Activated CD4-positive, alpha-beta T cell treated with anti-CD3 and anti-CD28 coated beads, Interleukin-2, Interleukin-6, amounts not matched to agents 100 ng/mL and 50 ng/mL, durations not matched to agents 16 hours and 8 hours (primary cell): ENCODE data around the gene MPHOSPH8.
"Not testable (repeated sequence)": the region's sequence is repeated elsewhere in the genome, so short reads cannot be mapped to it uniquely, and the experiment has no call there.

Experiments used
- DNase-seq: peaks from one replicate; pipeline ENCODE4 v3.0.0-alpha.2; 2020

MPHOSPH8 gene

DNA sequence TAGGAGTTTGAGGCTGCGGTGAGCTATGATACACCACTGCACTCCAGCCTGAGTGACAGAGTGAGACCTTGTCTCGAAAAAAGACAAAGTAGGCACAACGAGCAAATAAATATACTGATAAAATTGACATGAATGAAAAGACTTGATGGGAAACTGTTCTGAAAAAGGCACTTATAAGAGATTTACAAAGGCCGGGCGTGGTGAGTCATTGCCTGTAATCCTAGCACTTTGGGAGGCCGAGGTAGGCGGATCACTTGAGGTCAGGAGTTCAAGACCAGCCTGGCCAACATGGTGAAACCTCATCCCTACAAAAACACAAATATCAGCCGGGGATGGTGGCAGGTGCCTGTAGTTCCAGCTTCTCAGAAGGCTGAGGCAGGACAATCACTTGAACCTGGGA lies 58.0 kb downstream of the MPHOSPH8 start:
- DNase-seq, result not testable (repeated sequence)

- no peak for DNase-seq
Observed at GRCh38 chr13:19695428-19695827, 62.0 kb downstream of the MPHOSPH8 start.

DNA sequence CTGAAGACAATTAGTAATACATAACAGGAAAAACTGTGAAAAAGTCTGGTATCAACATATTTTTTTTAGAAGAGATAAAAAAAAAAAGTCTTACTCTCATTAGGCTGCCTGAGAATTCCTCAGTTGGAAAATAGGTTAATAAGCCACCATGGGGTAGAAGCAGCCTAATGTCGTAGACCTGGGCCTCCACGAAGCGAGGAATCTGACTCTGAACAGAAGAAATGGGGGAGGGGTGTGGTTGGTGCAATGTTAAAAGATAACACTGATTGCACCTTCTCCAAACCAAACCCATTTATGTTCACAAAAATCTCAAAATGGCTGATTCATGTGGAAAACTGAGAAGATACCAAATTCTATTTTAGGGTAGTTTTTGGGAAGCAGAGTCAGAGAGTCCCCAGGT lies 62.4 kb downstream of the MPHOSPH8 start:
- no peak for DNase-seq

DNA sequence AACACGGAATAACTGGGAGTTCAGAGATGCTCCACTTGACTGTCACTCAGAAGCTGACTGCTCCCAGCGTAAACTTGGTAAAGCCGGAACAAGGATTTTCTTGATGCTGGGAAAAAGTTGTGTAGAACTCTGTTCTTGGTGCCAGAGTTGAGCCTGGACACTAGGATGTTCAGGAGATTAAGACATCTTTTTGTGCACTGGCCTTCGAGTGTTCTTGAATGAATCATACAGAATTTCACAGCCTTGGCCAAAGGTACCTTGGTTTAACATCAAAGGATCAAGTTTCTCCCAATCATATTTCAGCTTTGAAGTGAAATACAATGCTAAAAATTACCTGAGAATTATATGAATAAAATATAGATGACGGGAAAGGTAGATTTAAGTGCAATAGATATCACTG lies 67.5 kb downstream of the MPHOSPH8 start:
- DNase-seq, result not testable (repeated sequence)

DNA sequence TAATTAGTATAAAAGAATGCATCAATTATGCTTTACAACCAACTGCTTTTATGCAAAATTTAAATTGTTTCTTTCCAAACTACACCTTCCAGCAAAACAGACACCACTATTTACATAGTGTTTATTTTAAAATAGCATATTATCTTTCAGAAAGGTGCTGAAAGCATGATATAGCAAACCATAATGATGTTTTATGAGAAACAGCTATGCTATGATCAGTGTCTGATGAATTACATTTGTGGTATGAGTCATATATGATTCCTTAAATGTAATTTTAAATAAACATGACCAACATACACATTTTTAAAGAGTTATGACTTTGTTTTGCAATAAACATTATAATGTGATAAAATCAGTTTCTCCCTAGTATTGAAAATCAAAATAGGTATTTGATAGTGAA lies 68.2 kb downstream of the MPHOSPH8 start:
- not testable (repeated sequence) for DNase-seq

- DNase-seq, result not testable (repeated sequence)
Observed at GRCh38 chr13:19704256-19704655, 70.8 kb downstream of the MPHOSPH8 start.

DNA sequence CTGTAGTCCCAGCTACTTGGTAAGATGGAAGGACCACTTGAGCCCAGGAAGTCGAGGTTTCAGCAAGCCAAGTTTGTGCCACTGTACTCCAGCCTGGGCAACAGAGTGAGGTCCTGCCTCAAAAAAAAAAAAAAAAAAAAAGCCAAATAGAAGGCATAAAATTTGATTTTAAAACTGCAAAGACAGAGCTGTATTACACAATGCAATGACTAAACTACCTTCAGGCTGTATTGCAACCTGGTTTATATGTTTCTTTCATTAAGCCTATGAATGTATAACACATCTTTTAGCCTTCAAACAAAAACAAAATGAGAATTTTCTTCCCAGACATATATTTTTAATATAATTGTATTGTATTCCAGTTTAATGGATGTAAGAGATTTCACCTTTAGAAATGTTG lies 75.6 kb downstream of the MPHOSPH8 start:
- not testable (repeated sequence) for DNase-seq

DNA sequence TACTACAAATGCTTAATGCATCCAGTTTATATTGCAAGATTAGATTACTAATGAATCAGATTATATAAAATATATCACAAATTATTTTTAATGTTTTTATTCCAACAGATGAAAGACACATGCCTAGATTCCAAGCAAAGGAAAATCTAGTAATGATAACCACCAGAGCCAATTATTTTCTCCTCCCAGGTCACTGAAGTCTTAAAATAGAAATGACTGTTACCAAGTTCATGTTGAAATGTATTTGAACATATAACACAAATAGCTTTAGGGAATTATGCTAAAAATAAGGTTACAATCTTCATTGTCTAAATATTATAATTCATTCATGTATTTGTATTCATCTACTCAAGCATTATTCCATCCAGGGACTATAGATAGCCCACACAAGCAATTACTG lies 76.3 kb downstream of the MPHOSPH8 start:
- DNase-seq, result not testable (repeated sequence)

DNA sequence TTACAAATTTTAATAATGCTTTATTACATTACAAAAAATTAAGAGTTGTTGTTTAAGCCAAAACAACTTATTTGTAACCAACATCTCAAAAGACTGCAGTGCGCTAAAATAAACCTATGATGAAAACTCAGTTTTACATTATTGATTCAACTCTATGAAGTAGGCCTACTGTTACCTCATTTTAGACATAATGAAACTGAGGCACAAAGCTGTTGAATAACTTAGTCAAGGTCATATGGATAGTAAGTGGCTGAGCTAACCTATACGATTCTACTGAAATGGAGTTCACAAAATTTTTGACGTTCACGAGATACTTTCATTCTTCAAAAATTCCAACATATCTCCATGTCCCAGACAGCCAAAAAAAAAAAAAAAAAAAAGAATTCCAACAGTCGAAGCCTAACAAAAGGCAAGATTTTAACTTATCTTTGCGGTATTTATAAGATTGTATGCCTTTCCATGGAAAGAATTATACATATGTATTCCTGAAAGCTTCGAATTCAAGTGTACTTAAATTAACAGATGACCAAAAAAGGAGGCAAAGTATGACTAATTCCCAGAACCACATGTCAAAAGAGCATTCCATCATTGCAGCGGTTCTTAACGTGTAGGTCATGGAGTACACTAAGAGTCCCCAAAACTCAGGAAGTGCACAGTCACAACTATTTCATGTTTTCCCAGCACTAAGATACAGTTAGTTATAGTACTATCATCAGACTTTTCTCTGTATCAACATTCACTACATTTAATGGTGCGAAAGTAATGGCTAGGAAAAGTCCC lies 79.9 kb downstream of the MPHOSPH8 start:
- peak; percentile 78 for DNase-seq

DNA sequence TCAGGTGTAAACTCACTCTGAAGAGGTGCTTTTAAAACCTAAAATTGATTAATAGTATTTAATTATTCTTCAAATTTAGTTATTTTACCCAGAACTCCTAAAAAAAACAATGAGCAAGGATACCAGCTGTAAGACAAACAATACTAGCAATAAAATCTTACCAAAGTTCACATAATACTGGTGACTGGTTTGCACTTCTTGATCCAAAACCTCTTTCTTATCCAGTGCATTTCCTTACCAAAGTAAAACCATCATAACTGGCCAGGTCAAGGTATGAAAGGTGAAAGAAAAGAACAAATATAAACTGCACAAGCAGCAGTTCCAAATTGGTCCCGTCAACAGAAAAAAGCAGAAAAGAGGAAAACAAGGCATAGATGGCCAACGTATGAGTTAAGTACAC lies 86.6 kb downstream of the MPHOSPH8 start:
- no peak for DNase-seq
